ENCODE data around the gene ANTXR1.

Gene ANTXR1

GRCh38 chr2:69131983-69132675, 119.2 kb downstream of the ANTXR1 start:
- no peak for DNase-seq

- DNase-seq = no peak
Observed at GRCh38 chr2:69132960-69133590, 120.1 kb downstream of the ANTXR1 start.

- DNase-seq = no peak
Observed at GRCh38 chr2:69133898-69134297, 120.9 kb downstream of the ANTXR1 start.

GRCh38 chr2:69134306-69134945, 121.4 kb downstream of the ANTXR1 start:
- peak in 1 of 58 donors; percentile 17 for DNase-seq

- no peak for DNase-seq
Observed at GRCh38 chr2:69138247-69138772, 125.3 kb downstream of the ANTXR1 start.

GRCh38 chr2:69138793-69139459, 125.9 kb downstream of the ANTXR1 start:
- no peak for DNase-seq

GRCh38 chr2:69139778-69140670, 127.0 kb downstream of the ANTXR1 start:
- DNase-seq = no peak

GRCh38 chr2:69141061-69141460, 128.1 kb downstream of the ANTXR1 start:
- DNase-seq = no peak

GRCh38 chr2:69143748-69144360, 130.9 kb downstream of the ANTXR1 start:
- DNase-seq = peak in 2 of 58 donors; percentile 13 to 26

- DNase-seq = no peak
Observed at GRCh38 chr2:69145204-69145603, 132.2 kb downstream of the ANTXR1 start.

GRCh38 chr2:69147841-69148533, 135.0 kb downstream of the ANTXR1 start:
- DNase-seq = no peak

- no peak for DNase-seq
Observed at GRCh38 chr2:69149631-69150215, 136.7 kb downstream of the ANTXR1 start.

GRCh38 chr2:69151931-69152330, 139.0 kb downstream of the ANTXR1 start:
- DNase-seq = no peak

GRCh38 chr2:69152847-69153583, 140.0 kb downstream of the ANTXR1 start:
- DNase-seq = no peak

GRCh38 chr2:69154106-69154505, 141.1 kb downstream of the ANTXR1 start:
- DNase-seq = no peak

- no peak for DNase-seq
Observed at GRCh38 chr2:69156624-69157023, 143.6 kb downstream of the ANTXR1 start.

- no peak for DNase-seq
Observed at GRCh38 chr2:69157441-69157840, 144.5 kb downstream of the ANTXR1 start.

GRCh38 chr2:69159986-69160385, 147.0 kb downstream of the ANTXR1 start:
- DNase-seq = no peak

GRCh38 chr2:69162057-69162456, 149.1 kb downstream of the ANTXR1 start:
- no peak for DNase-seq
